ENCODE data around the gene JUP. TPM values are rescaled to one million over a fixed set of nuclear protein-coding genes. Genes with fewer than 3 reads are reported as not detected.

JUP gene
- polyA plus RNA-seq, 3 donors: 218 to 260 (median 242) TPM

DNA sequence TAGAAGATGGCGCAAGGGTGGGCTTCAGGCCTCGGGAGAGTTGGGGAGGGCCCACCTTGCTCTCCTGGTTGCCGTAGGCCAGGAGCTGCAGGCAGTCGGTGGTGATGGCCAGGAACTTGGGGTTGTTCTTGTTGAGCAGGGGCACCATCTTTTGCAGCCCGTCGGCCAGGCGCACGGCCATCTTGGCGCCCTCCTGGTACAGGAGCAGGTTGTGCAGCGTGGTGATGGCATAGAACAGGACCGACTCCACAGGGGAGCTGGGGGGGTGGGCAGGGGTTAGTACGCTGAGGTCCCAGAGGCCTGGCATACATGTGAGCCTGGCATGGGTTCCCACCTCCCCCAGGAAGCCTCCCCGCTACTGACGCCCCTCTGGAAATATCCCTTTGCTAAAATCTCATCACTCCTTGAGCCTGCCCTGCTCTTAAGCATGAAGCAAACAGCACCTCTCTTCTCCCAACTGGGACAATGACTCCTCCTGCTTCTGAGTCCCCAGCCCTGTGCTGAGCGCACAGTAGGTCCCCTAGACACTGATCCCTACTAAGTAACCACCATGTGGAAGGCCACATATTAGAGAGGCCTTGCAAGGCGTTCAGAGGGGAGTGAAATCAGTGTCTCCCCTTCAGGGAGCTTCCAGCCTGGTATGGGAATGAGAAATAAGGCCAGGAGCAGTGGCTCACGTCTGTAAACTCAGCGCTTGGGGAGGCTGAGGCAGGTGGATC lies 19.0 kb downstream of the JUP start:
- no peak for DNase-seq

DNA sequence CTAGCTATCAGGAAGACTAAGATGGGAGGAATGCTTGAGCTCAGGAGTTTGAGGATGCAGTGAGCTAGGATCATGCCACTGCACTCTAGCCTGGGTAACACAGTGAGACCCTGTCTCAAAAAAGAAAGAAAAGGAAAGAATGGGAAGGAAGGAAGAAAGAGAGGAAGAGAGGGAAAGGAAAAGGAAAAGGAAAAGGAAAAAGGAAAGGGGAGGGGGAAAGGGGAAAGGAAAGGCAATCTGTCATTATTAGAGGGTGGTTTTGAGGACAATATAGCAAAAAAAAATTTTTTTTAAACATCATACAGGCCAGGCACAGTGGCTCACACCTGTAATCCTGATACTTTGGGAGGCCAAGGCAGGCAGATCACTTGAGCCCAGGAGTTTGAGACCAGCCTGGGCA lies 20.4 kb downstream of the JUP start:
- DNase-seq: no peak

DNA sequence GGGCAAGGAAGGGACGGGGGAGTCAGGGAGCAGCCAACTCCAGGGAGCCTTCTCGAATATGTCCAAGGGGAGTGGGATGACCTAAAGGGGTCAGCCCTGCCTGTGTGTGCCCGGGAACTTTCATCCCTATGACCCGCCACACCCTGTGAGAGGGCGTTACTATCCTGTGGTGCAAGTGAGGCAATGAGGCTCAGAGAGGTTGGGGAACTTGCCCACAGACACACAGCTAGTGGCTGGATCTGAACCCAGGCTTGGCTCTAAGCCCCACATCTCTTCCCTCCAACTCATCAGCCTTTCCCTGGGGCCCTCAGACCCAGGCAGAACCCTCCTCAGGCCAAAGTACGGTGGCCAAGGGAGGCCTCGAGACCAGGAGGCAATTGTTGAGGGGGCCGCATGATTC lies 23.2 kb downstream of the JUP start:
- no peak for DNase-seq

DNA sequence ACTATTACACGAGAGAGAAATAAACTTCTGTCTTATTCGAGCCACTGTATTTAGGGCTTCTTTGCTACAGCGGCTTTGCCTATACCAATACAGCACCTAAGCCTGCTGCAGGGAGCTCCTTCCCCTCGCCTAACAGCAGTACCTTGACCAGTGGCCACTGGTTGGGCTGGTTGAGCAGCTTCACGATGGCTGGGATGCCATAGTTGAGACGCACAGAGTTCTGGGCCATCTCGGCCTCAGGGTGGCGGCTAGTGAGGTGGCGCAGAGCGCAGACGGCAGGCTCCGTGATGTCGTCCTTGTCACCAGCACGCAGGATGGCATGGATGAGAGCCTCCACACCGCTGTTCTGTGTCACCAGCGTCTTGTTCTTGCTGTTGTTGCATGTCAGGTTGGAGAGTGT lies 23.7 kb downstream of the JUP start:
- DNase-seq: no peak

DNA sequence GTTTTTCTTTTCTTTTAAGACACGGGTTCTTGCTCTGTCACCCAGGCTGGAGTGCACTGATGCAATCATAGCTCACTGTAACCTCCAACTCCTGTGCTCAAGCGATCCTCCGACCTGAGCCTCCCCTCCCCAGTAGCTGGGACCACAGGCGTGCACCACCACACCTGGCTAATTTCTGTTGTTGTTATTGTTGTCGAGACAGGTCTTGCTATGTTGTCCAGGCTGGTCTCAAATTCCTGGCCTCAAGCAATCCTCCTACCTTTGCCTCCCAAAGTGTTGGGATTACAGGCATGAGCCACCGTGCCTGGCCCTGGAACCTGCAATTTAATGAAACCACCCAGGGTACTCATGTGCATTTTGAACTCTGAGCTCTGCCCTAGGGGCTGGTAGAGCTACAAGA lies 24.1 kb downstream of the JUP start:
- DNase-seq: no peak

DNA sequence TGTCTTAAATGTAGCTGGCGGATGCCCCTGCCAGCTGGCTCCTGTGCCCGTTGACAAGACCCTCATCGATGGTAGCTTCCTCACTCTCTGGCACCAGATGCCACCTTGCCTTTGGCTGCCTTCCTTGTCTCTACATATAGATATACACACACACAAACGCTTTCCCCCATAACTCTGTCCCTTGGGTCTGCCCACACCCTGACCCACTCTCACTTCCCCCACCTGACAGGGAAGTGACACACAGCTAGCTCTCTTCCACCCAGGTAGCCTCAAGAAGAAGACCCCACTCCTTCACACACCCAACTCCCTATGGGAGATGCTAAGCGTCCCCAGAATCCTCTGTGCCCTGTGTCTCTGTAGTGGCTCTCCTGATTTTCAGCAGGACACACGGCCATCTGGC lies 25.6 kb downstream of the JUP start:
- no peak for DNase-seq

DNA sequence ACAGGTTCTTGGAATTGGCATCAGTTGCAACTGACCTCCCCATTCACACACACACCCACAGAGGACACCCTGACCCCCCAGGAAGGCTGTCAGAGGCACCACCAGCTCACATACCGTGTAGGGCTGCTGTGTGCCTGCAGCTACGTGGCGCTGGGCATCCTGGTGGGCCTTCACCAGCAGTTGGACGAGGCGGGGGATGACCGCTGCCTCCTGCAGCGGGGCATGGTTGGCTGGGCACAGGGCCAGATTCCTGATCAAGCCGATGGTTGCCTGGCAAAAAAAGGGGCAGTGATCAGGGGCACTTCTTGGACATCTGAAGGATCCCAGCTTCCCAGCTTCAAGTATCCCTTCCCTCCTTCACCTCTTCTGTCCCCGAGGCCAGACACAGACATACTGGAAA lies 27.9 kb downstream of the JUP start:
- no peak for DNase-seq

DNA sequence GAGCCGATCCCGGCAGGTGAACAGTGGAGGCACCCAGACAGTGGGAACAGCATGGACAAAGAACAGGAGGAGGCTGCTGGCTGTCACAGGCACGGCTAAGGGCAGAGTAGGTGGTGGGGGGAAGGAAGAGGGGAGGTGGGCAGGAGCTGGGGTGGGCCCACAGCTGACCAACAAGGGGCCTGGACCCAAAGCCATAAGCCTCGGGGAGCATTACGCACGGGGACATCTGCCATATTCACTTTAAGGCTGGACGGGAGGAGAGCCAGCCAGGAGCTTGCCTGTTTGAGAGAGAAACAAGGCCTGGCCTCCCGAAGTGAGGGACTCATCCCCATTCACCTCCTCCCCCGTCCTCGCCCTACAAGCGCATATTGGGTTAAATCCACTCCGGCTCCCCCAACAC lies 32.4 kb downstream of the JUP start:
- no peak for DNase-seq

DNA sequence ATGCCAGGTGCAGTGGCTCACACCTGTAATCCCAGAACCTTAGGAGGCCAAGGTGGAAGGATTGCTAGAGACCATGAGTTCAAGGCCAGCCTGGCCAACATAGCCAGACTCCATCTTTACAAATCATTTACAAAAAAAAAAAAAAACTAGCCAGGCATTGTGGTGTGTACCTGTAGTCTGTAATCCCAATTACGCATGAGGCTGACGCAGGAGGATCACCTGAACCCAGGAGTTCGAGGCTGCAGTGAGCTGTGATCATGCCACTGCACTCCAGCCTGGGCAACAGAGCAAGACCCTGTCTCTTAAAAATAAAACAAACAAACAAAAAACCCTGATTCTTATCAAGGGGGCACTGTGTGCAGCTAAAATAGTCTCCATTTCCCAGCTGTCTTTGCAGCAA lies 35.2 kb downstream of the JUP start:
- DNase-seq: no peak

DNA sequence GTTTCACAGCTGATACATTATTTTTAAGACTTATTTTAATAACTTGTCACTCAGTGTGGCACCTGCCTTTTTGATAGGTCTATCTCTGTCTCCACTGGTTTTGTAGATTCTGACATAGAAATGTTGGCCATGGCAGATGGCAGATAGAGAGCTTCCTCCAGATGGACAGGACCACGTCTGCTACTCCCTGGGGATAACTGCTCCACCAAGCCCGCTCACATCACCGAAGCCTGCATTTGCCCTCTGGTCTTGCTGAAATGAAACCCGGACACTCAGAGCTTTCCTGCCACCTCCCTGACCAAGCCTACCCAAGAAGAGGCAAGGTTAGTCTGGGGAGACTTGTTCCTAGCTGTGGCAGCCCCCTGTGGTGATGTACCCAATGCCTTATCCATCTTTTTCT lies 35.6 kb downstream of the JUP start:
- DNase-seq: no peak

DNA sequence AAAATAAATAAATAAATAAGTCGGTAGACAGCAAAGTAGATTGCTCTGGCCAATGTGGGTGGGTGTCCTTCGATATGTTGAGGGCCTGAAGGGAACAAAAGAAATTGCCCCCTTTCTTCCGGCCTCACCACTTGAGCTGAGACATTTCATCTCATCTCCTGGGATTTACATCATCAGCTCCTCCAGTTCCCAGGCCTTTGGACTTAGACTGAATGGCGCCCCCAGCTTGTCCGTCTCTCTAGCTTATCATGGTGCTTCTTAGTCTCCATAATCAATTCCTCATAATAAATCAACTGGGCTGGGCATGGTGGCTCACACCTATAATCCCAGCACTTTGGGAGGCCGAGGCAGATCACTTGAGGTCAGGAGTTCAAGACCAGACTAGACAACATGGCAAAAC lies 38.2 kb downstream of the JUP start:
- DNase-seq: no peak

DNA sequence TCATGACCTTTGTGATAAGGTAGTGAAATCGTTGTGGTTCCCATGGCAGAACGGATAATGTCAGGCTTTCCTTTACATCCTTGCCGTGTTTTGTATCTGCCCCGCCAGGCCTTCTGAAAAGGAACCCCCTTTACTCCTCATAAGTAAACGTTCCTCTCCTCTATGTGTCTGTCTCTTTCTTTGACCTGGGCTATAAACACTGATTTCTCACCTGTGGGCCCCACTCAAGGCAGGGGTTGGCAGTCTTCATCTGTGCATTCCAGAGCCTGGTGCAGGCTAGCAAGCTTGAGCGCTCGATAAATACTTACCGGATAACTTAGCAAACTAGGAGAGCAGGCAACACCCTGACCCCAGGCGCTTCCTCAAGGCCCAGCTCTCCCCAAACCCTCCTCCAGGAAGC lies 44.8 kb downstream of the JUP start:
- no peak for DNase-seq

DNA sequence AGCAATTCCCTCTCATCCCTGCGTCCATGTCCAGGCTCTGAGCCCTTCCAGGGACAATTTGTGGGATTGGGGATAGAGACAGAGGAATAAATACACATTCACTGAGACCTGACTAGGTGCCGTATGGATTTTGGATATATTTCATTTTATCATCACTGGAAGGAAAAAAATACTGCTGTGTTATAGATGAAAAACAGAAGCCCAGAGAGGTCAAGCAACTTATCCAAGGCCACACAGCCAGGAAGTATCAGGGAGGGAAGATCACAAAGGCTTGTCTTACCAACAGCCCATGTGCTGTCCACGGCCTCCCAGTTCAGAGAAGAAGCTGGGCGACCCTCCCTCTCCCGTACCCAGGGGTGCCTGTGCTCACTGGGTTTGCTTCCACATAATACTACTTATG lies 46.0 kb downstream of the JUP start:
- no peak for DNase-seq

DNA sequence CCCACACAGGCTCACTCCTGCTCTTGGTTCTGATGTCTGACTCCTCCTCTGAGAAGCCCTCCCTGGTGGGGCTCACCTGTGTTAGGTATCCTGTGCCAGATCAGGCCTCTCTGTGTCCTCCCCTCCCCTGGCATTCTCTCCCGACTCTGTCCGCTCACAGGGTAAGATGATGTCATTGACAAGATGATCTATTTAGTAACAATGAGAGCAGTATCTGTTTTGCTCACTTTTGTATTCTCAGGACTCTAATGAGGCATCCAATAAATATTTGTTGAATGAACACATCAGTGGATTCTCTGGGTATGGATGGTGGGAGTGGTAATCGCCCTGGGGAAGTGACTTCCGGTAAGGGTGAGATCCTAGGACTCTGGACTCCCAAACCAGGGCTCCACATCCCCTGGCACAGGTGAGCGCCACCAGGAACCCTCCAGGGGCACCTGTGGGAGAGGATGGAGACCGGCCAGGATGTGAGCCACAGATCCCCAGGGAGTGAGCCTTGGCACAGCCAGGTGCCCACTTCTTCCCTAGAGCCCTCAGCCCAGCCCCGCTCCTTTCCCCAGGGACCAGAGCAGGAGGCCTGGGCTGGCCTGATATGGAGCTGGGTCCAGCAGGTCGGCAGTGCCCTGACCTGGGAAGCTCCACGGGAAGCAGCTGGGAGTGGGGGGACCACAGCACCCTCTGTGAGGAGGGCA lies 46.7 kb downstream of the JUP start:
- no peak for DNase-seq

DNA sequence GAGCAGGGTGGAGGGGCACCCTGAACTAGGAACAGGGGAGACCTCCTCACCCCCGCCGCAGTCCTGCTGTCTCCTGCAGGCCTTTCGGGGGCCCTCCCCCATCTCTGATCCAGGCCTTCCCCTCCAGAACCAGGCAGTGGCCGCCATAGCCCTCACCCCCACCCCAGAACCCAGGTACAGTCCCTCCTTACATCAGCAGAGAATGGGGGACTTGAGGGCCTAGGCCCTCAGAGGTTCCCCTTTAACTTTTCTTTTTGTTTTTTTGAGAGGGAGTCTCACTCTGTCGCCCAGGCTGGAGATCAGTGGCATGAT lies 47.8 kb downstream of the JUP start:
- no peak for DNase-seq

DNA sequence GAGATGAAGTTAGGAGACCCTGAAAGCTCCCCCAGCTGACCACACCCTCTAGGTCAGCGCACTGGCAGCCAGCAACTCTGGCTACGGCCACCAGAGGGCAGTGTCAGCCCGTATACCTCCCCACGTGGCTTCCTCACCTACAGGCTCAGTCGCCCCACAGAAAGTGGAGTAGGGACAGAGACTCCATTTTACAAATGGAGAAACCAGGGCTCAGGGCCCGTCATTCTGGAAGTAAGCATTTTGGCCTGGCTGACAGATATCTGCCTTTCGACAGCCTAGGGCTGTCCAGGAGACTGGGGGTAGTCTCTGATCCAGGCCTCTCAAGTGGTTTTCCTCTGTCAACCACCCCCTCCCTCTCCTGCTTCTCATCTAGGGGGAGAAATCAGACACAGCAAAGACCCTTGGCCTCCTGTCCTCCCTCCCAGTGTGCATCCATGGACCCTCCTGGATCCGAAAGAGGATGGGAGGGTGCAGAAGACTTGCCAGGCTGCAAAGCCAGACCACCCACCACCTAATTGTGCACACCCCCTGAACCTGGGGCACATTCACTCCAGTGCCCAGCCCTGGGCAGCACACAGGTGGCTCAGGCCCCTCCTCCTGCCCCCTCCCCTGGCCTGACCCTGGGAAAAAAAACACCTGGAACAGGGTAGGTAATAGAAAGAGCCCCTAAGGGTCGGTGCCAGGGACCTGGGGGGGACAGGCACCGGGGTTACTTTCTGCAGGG lies 48.3 kb downstream of the JUP start:
- peak; percentile 82 for DNase-seq

DNA sequence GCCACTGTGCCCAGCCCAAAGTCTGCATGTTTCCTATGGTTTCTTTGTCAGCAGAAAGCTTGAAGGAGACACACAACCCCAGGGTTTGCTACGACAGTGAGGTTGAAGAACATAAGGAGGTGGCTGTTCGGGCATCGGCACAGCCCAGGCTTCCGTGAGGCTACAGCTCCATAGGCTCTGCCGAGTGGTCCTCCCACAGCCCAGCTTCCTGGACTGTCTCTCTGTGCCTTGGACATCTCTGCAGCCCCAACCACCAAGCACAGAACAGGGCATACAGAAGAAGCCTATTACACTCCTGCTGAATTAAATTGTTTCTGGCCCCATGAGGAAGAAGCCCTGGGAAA lies 48.9 kb downstream of the JUP start:
- DNase-seq: no peak

DNA sequence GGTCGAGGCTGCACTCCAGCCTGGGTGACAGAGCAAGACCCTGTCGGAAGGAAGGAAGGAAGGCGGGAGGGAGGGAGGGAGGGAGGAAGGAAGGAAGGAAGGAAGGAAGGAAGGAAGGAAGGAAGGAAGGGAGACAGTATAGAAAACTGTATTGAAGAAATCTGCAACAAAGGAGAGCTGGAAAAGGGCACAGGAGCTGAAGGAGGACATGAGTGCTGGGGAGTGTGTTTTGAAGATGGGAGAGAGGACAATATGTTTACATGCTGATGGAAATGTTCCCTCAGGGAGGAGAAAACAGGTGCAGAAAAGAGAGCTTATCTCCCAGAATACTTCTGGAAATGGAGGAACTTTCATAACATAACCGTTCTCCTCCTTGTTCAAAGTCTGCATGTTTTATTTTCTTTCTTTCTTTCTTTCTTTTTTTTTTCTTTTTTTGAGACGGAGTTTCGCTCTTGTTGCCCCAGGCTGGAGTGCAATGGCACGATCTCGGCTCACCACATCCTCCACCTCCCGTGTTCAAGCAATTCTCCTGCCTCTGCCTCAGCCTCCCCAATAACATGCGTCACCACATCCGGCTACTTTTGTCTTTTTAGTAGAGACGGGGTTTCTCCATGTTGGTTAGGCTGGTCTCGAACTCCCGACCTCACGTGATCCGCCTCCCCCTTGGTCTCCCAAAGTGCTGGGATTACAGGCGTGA lies 49.4 kb downstream of the JUP start:
- no peak for DNase-seq

DNA sequence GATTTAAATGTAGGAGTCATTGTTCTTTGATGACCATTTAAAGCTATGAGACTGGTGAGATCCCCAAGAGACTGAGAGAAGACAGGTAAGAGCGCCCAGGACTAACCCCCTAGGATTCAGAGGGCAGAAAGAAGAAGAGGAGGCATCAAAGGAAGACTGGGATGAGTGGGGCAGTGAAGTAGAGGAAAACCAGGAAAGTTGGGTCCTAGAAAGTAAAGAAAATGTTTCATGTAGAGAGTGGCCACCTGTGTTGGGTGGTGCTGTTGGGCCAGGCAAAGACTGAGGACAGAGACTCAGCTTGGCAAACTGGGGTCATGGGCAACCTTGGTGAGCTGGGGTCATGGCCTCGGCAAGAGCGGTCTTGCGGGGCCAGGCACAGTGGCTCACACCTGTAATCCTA lies 50.8 kb downstream of the JUP start:
- no peak for DNase-seq

DNA sequence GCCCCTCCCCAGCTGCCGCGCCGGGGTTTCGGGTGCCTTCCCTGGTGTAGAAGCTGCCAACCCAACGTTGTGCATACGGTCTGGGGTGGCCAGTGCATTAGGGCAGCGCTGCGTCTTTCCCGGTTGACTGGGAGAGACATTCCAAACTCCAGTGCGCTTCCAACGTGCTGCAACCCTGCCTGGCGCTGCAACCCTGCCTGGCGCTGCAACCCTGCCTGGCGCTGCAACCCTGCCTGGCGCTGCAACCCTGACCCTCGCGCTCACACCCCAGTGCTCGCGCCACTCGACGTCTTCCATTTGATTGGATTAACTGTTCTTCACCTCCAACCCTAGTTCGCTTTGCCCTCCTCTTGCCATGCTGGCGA lies 51.6 kb downstream of the JUP start:
- peak; percentile 23 for DNase-seq

DNA sequence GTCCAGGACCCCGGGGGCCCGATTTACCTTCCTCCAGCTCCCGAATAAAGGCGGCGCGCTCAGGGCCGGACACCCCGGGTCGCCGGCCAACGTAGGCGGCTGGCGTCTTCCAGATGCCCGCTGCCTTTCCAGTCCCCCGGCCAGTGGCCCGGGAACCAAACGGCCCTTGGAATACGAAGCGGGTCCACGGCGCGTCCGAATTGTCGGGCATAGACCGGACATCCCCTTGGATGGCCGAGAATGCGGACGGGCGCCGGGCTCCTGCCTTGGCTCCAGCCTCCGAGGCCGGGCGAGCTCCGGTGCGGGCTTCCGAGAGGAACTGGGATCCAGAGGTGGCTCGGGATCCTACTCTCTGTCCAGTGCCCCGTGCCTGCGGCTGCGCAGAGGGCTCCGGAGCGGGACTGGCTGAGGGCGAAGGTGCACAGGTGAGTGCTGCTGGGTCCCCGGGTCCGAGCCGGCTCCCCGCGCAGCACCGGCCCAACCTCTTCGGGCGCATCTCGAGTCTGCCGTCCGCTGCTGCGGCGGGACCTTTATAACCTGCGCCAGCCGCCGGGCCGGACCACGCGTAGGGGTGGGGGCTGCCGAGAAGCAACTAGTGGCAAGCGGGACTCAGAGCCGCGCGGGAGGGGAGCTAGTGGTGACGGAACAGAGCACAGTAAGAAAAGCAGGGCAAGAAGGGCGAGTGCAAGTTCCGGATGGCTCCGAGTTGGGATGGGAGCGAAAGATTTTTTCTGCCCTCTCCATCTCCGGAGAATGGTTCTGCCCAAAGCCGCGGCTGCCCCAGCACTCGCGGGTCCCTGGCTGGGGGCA lies 52.2 kb downstream of the JUP start, which contains the start of gene HAP1:
TSS of gene HAP1 (minus strand) at position 505 of the 810 bp plus-strand sequence. CDS start at position 496, 9 bp downstream.
- peak; percentile 36 for DNase-seq

All from renal pelvis (tissue), 4 donors.